Panc1 (cell line): ENCODE results near the gene ZNF512B. TPM values are rescaled to one million over a fixed set of nuclear protein-coding genes. Genes with fewer than 3 reads are reported as not detected.

ENCODE experiments used
- ATAC-seq: fragments of 200-7000 bp; cut with Tn5 transposase; 2 replicates; pipeline ENCODE4 v1.9.1; 2020; ENCODE audit warnings: mild to moderate bottlenecking, moderate library complexity
- BruUV-seq: library from RNA; stranded (reverse); fragments of 400-500 nt; replicated peaks from 2 replicates; lab custom pipeline; 2021; lab: Mats Ljungman, UMichigan
- CTCF ChIA-PET: fragments of 300-600 bp; sonication (Branson Sonifier 250); formaldehyde crosslinking; loops from one replicate; lab custom pipeline; 2022; ENCODE audit warnings: antibody characterized with exemption; lab: Charles Lee
- POLR2A ChIA-PET: fragments of 300-600 bp; sonication (Branson Sonifier 250); formaldehyde crosslinking; loops from one replicate; lab custom pipeline; 2022; ENCODE audit warnings: antibody characterized with exemption; lab: Charles Lee
- DNase-seq: peaks from one replicate; pipeline ENCODE4 v3.0.0-alpha.2; 2010; ENCODE audit warnings: low read depth, low spot score
- H3K27ac ChIP-seq: 2 replicates; pipeline ENCODE4 v1.5.1; 2011; ENCODE audit warnings: mild to moderate bottlenecking, low read length, inconsistent platforms
- H3K27me3 ChIP-seq: fragments of 200-500 bp; sonication (Bioruptor generic); 2 replicates; pipeline ENCODE4 v1.6.0; 2014; ENCODE audit warnings: low read length, inconsistent platforms; ENCODE audit not compliant: control insufficient read depth, insufficient read depth
- H3K36me3 ChIP-seq: fragments of 200-500 bp; sonication (Bioruptor generic); 2 replicates; pipeline ENCODE4 v1.5.1; 2014; ENCODE audit warnings: inconsistent platforms, mild to moderate bottlenecking, low read length, moderate library complexity; ENCODE audit not compliant: control insufficient read depth, insufficient read depth
- H3K4me1 ChIP-seq: 2 replicates; pipeline ENCODE4 v1.5.1; 2011; ENCODE audit warnings: inconsistent platforms, mild to moderate bottlenecking, low read length, moderate library complexity; ENCODE audit not compliant: control insufficient read depth, insufficient read depth
- H3K4me3 ChIP-seq, 2 experiments: 2 replicates each; pipeline ENCODE4 v1.5.1; 2011 to 2012; ENCODE audit warnings: low read depth in 2 of 2, low read length in 2 of 2, mild to moderate bottlenecking in 2 of 2, inconsistent platforms in 1 of 2, moderate library complexity in 1 of 2
- H3K9me3 ChIP-seq: fragments of 200-500 bp; sonication (Bioruptor generic); 2 replicates; pipeline ENCODE4 v1.5.1; 2014; ENCODE audit warnings: low read depth, mild to moderate bottlenecking, inconsistent platforms, low read length, moderate library complexity; ENCODE audit not compliant: control insufficient read depth, insufficient read depth
- CTCF ChIP-seq: fragments of 450-650 bp; IDR thresholded peaks from 2 replicates; pipeline ENCODE4 v1.5.1; 2017; ENCODE audit warnings: mild to moderate bottlenecking
- POLR2AphosphoS5 ChIP-seq: IDR thresholded peaks from 2 replicates; pipeline ENCODE4 v1.6.1; 2012; ENCODE audit warnings: mild to moderate bottlenecking, low read depth, low read length, moderate library complexity
- REST ChIP-seq, 2 experiments: IDR thresholded peaks; 2 replicates each; pipeline ENCODE4 v1.6.1; 2011 to 2012; ENCODE audit warnings: low read depth in 2 of 2, control low read depth in 1 of 2, low read length in 1 of 2, mild to moderate bottlenecking in 1 of 2, moderate library complexity in 1 of 2; ENCODE audit not compliant: insufficient read depth in 1 of 2
- SIN3A ChIP-seq: IDR thresholded peaks from 2 replicates; pipeline ENCODE4 v1.6.1; 2012; ENCODE audit warnings: low read depth, mild to moderate bottlenecking, low read length, moderate library complexity, borderline replicate concordance; ENCODE audit not compliant: insufficient read depth
- TCF7L2 ChIP-seq: IDR thresholded peaks from 2 replicates; pipeline ENCODE4 v1.6.1; 2011; ENCODE audit warnings: mild to moderate bottlenecking, low read depth, low read length, inconsistent platforms
- in situ Hi-C: cut with HindIII; loops from 2 replicates; pipeline ENCODE4 v1.10.0; 2016; ENCODE audit warnings: low sequenced_read_pairs, low pct_unique_long_range_greater_than_20kb
- intact Hi-C: fragments of 100-400 bp; cut with micrococcal nuclease; formaldehyde crosslinking; loops from one replicate; pipeline ENCODE4 v1.10.0; 2022; ENCODE audit not compliant: unreplicated experiment
- total RNA-seq: library from RNA; stranded (reverse); gene quantifications from one replicate; pipeline ENCODE4 v1.2.1, GENCODE V29; 2021; ENCODE audit not compliant: unreplicated experiment

Gene ZNF512B
- total RNA-seq, 1 experiment from 2014 or later = 17.9 TPM

- Histone ChIP-seq H3K27me3 (no peaks in the 10 kb centered on the region), H3K4me1 (peaks cover 61% of the 10 kb centered on the region), H3K27ac (peak overlapping the region; percentile 65), H3K9me3 (no peaks in the 10 kb centered on the region), H3K4me3 (no peak overlapping the region), H3K36me3 (peaks cover 3% of the 10 kb centered on the region; the same call in 1 of the 2 replicates)
- ChIA-PET POLR2A (no interaction called here), CTCF (no interaction called here)
- DNase-seq (no peak), ATAC-seq (no peak)
- intact Hi-C loops (no loop called here), in situ Hi-C loops (no loop called here)
- TSS peak; percentile 33 for BruUV-seq
- TF ChIP-seq POLR2AphosphoS5 = no peak
Measured at GRCh38 chr20:63952769-63953168, 17.0 kb downstream of the ZNF512B start.

- no peak for ATAC-seq
- no TSS peak for BruUV-seq
- Histone ChIP-seq H3K4me3 (no peak overlapping the region), H3K9me3 (no peaks in the 10 kb centered on the region), H3K27ac (peak overlapping the region; percentile 65), H3K27me3 (no peaks in the 10 kb centered on the region), H3K4me1 (peaks cover 67% of the 10 kb centered on the region), H3K36me3 (peaks cover 3% of the 10 kb centered on the region; the same call in 1 of the 2 replicates)
- ChIA-PET CTCF (no interaction called here), POLR2A (interaction anchor here (0.5 kb wide), 1 partner anchor 189 kb away, joined by 3 read pairs; no protein-coding TSS in a partner anchor)
- DNase-seq = no peak
- in situ Hi-C loops (no loop called here), intact Hi-C loops (no loop called here)
- TF ChIP-seq CTCF (no peak), TCF7L2 (no peak), POLR2AphosphoS5 (no peak), REST (IDR thresholded peaks at IDR 0.05; ENCODE audit: insufficient read depth in 1 of 2, low read depth in 2 of 2, low read length in 1 of 2) (no peak), SIN3A (no peak)
Measured at GRCh38 chr20:63952210-63952535, 17.6 kb downstream of the ZNF512B start.

GRCh38 chr20:63951398-63952209 lies 18.1 kb downstream of the ZNF512B start:
- Histone ChIP-seq H3K9me3 (no peaks in the 10 kb centered on the region), H3K27me3 (no peaks in the 10 kb centered on the region), H3K4me1 (peaks cover 69% of the 10 kb centered on the region), H3K27ac (peak overlapping the region; percentile 77), H3K4me3 (no peak overlapping the region), H3K36me3 (peaks cover 3% of the 10 kb centered on the region; the same call in 1 of the 2 replicates)
- no TSS peak for BruUV-seq
- intact Hi-C loops = no loop called here
- in situ Hi-C loops = no loop called here
- no peak for TF ChIP-seq REST (IDR thresholded peaks at IDR 0.05; ENCODE audit: insufficient read depth in 1 of 2, low read depth in 2 of 2, low read length in 1 of 2)
- no peak for TF ChIP-seq CTCF
- no peak for TF ChIP-seq TCF7L2
- TF ChIP-seq POLR2AphosphoS5 = no peak
- TF ChIP-seq SIN3A = no peak
- ChIA-PET POLR2A (interaction anchor here (0.5 to 0.9 kb wide), 2 partner anchors 29 to 189 kb away, joined by 3 read pairs; partner anchors contain the start of gene PRPF6), CTCF (no interaction called here)
- DNase-seq = no peak
- ATAC-seq = no peak
